ENCODE measurements around the gene OR52H1. TPM values are rescaled to one million over a fixed set of nuclear protein-coding genes. Genes with fewer than 3 reads are reported as not detected.

Gene OR52H1
- total RNA-seq, 2 experiments from 2014 or later, result not detected

DNA sequence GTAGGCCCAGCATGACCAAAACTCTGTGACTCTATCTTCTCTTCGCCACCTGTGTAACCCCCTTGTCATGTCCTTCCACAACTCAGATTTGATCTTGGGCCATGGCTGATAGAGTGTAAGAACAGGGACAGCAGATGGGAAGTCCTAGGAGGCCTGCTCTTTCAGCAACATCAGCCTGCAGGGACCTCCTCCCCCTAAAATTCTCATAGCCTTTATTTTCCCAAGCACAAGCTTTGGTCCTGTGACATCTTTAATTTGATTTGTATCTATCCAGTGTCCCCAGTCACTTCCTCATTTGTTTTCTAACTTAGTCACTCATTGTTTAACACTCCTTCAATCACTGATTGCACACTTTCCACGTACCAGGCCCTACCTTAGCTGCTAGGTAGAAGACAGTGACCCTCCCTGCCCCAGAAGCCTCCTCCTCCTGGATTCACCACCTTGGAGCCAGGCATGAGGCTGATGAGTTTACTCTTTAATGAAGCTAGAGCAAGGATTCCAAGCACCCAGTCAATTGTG, 43.9 kb downstream of the OR52H1 start:
- Mint-ChIP-seq H3K4me1 (ENCODE audit: low read depth) (no peaks in the 10 kb centered on the region), H3K9me3 (no peaks in the 10 kb centered on the region), H3K27ac (no peak overlapping the region), H3K27me3 (peaks cover 4% of the 10 kb centered on the region), H3K4me3 (no peak overlapping the region), H3K36me3 (ENCODE audit: low read depth) (no peaks in the 10 kb centered on the region)
- ATAC-seq, result no peak
- no peak for DNase-seq
- ChIA-PET CTCF (interaction anchor here (0.7 kb wide), 1 partner anchor 28 kb away, joined by 4 read pairs; no protein-coding TSS in a partner anchor), POLR2A (no interaction called here)
- intact Hi-C loops (cut with micrococcal nuclease), result no loop called here
- TF ChIP-seq, protein P1, sequence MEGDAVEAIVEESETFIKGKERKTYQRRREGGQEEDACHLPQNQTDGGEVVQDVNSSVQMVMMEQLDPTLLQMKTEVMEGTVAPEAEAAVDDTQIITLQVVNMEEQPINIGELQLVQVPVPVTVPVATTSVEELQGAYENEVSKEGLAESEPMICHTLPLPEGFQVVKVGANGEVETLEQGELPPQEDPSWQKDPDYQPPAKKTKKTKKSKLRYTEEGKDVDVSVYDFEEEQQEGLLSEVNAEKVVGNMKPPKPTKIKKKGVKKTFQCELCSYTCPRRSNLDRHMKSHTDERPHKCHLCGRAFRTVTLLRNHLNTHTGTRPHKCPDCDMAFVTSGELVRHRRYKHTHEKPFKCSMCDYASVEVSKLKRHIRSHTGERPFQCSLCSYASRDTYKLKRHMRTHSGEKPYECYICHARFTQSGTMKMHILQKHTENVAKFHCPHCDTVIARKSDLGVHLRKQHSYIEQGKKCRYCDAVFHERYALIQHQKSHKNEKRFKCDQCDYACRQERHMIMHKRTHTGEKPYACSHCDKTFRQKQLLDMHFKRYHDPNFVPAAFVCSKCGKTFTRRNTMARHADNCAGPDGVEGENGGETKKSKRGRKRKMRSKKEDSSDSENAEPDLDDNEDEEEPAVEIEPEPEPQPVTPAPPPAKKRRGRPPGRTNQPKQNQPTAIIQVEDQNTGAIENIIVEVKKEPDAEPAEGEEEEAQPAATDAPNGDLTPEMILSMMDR (IDR thresholded peaks at IDR 0.05), result no peak

DNA sequence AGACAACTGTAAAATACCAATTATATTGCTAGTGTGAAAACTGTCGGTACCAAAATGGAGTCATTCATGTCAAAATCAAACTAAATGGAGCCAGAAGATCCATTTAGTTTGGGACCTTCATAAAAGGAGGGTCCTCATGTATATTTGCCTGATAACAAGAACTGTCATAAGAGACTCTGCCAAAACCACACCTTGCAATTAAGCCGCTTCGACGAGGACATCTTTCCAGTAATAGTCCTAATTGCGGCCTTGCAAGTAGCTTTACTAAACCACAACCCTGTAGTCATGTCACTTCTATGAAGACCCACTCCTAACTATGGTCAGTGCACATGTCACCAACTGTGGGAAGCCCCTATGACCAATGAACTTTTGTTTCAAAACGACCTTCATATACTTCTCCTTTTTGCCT, 47.9 kb downstream of the OR52H1 start:
- Mint-ChIP-seq H3K27ac (no peak overlapping the region), H3K4me1 (ENCODE audit: low read depth) (no peaks in the 10 kb centered on the region), H3K27me3 (peaks cover 2% of the 10 kb centered on the region), H3K36me3 (ENCODE audit: low read depth) (no peaks in the 10 kb centered on the region), H3K9me3 (no peaks in the 10 kb centered on the region), H3K4me3 (no peak overlapping the region)
- TF ChIP-seq, protein P1 (IDR thresholded peaks at IDR 0.05), result no peak
- DNase-seq (no peak), ATAC-seq (no peak)
- ChIA-PET CTCF (no interaction called here), POLR2A (no interaction called here)
- intact Hi-C loops (cut with micrococcal nuclease), result no loop called here

DNA sequence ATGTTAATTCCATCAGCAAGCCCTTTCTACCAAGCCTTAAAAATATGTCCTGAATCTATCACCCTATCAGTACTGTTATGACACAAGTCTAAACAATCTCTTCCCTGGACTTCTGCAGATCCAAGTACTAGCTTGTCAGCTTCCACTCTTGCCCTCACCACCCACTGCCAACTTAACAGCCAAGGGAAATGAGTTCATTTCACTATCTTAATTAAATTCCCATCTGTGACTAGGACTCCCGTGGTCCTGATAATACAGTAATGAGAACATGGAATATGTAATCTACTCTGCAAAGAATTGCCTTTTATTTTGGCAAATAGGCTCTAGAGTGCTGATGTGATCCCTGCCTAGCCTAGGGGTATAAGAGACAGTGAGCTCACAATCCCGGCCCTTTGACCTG, 48.7 kb downstream of the OR52H1 start:
- H3K4me3 Mint-ChIP-seq, result no peak overlapping the region
- ATAC-seq (no peak), DNase-seq (no peak)
- H3K27ac Mint-ChIP-seq, result no peak overlapping the region
- no peaks in the 10 kb centered on the region for H3K36me3 Mint-ChIP-seq (ENCODE audit: low read depth)
- TF ChIP-seq, protein P1 (IDR thresholded peaks at IDR 0.05), result no peak
- H3K4me1 Mint-ChIP-seq (ENCODE audit: low read depth), result no peaks in the 10 kb centered on the region
- CTCF ChIA-PET, result no interaction called here
- intact Hi-C loops (cut with micrococcal nuclease), result no loop called here
- H3K9me3 Mint-ChIP-seq, result no peaks in the 10 kb centered on the region
- H3K27me3 Mint-ChIP-seq, result peaks cover 2% of the 10 kb centered on the region
- POLR2A ChIA-PET, result interaction anchor here (0.6 kb wide), 1 partner anchor 312 kb away, joined by 3 read pairs; no protein-coding TSS in a partner anchor

Other genes starting within 250 kb of the OR52H1 start
- not detected for gene OR51B4, start 246.6 kb downstream of the OR52H1 start, total RNA-seq
- not detected for gene OR51B2, start 224.2 kb downstream of the OR52H1 start, total RNA-seq
- gene OR51B5, start 205.0 kb downstream of the OR52H1 start, total RNA-seq, result not detected
- gene OR51B6, start 197.0 kb downstream of the OR52H1 start, total RNA-seq, result not detected
- gene OR51M1, start 164.7 kb downstream of the OR52H1 start, total RNA-seq, result not detected
- not detected for gene OR51Q1, start 126.4 kb downstream of the OR52H1 start, total RNA-seq
- not detected for gene OR51I1, start 107.0 kb downstream of the OR52H1 start, total RNA-seq
- not detected for gene OR51I2, start 99.2 kb downstream of the OR52H1 start, total RNA-seq
- not detected for gene OR52D1, start 59.9 kb downstream of the OR52H1 start, total RNA-seq
- not detected for gene UBQLN3, start 38.6 kb downstream of the OR52H1 start, total RNA-seq
- under 1 TPM in 1 of 2 experiments, not detected in 1; 0.25 TPM for gene UBQLNL, start 31.8 kb downstream of the OR52H1 start, total RNA-seq
- not detected for gene OR52B6, start 32.3 kb upstream of the OR52H1 start, total RNA-seq
- gene TRIM6, start 48.1 kb upstream of the OR52H1 start, total RNA-seq, result under 1 TPM; 0.32 to 0.47 TPM
- 1 to 10 TPM; 8.5 to 9.3 TPM for gene TRIM34, start 76.5 kb upstream of the OR52H1 start, total RNA-seq
- 10 to 100 TPM; 21.5 TPM for gene TRIM5, start 136.5 kb upstream of the OR52H1 start, total RNA-seq
- gene TRIM22, start 141.2 kb upstream of the OR52H1 start, total RNA-seq, result 100 to 1,000 TPM; 138 to 149 TPM
- under 1 TPM in 1 of 2 experiments, not detected in 1; 0.25 TPM for gene OR56B1, start 187.9 kb upstream of the OR52H1 start, total RNA-seq
- gene OR52N4, start 205.7 kb upstream of the OR52H1 start, total RNA-seq, result 1 to 10 TPM in 1 of 2 experiments, under 1 TPM in 1; 0.47 to 1.1 TPM
- gene OR52N5, start 234.8 kb upstream of the OR52H1 start, total RNA-seq, result not detected
- gene OR52N1, start 242.7 kb upstream of the OR52H1 start, total RNA-seq, result not detected